HG03025 (cell line): Measurements from ENCODE around the gene KIF16B.
"Not testable (repeated sequence)": the region's sequence is repeated elsewhere in the genome, so short reads cannot be mapped to it uniquely, and the experiment has no call there.

ENCODE experiments used
- ATAC-seq: cut with Tn5 transposase; IDR thresholded peaks from one replicate; pipeline ENCODE4 v1.9.1; 2021; ENCODE audit warnings: mild to moderate bottlenecking, moderate library complexity; ENCODE audit not compliant: unreplicated experiment, low FRiP score

Gene KIF16B

DNA sequence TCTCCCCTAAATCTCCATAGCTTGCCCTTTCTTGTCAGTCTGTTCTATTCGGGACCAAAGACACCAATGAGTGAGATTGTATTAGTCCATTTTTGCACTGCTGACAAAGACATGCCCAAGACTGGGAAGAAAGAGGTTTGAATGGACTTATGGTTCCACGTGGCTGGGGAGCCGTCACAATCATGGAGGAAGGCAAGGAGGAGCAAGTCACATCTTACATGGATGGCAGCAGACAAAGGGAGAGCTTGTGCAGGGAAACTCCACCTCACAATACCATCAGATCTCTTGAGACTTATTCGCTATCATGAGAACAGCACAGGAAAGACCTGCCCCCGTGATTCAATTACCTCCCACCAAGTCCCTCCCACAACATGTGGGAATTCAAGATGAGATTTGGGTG is 133.7 kb downstream of the KIF16B start:
- not testable (repeated sequence) for ATAC-seq

GRCh38 chr20:16438100-16438499 is 135.1 kb downstream of the KIF16B start:
- no peak for ATAC-seq

GRCh38 chr20:16437387-16437996 is 135.8 kb downstream of the KIF16B start:
- no peak for ATAC-seq

- no peak for ATAC-seq
These were observed 139.1 kb downstream of the KIF16B start for GRCh38 chr20:16434062-16434664.

DNA sequence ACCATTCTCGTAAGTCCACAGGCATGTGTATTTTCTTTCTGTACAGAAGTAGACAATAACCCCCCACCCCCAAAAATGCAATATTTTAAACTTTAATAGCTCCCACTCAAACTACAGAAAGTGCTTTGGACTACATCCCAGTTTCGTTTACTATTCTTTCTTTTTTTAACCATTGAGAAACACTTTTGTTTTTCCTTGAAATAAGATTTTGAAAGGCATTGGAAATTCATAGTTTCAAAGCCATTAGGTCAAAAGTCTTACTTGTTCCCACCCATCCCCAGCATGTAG is 140.0 kb downstream of the KIF16B start:
- ATAC-seq, result no peak

DNA sequence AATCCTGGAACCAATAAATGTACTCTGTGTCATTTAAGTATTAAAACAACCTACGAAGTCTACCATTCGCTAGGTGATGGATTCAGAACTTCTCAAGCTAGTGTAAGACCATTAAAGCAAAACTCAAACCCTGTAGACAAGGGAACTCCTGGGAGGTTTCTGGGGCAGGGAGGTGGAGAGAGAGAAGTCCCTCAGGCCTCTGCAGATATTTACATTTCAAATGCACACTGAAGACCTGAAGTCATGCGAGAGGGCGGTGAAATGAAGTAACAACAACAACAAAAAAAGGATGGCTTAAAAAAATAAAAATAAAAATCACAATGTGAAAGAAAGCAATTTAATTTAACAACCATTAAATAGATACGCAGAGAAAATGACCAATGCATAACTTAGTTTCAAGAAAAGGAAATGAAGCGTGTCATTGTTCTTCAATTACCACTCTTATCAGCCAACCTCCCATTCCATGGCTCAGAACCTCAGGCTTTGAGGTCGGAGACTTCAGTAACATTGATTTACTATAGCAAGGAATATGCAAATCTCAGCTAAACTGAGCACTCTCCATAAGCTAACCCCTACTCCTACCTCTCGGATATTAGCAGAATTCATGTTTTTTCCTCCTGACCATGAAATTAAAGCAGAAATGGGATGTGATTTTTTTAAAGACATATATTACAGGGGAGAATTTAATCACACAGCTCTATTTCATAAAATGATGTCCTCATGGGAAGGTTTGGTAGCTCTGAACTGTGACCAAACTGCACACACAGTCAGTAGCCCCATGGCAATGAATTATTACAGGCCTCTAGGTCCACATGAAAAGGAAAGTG is 140.6 kb downstream of the KIF16B start:
- ATAC-seq, result no peak

DNA sequence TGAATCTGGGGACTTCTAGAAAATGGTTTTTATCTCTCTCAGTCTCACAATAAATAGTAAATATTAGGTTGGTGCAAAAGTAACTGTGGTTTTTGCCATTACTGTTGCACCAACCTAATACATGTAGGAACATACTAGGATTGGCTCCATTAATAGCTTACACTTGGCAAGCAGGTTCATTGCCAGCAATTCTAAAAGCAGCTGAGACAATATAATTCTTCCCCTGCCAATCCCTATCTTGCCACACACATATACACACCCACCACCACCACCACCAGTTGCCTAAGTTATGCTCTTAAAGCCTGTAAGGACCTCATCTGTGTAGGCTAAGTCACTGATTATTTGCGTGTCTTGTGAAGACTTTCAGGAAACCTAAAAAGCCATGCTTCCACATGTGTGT is 145.1 kb downstream of the KIF16B start:
- no peak for ATAC-seq

DNA sequence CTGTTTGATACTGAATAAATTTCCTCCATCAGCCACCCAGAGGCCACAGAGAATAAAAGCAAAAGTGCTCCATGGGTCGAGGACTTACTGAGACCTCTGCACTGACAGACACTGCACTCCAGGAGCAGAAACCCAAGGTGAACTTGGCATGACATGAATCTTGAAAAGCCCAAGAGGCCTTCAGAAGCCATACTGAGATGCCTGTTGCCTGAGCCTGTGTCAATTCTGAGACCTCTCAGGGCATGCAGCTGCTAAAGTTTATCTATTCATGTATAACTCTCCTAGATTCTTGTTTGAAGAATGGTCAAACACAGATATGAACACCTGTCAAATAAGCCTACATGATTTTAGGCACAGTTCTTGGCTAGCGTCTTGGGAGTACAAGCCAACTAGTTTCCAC is 145.7 kb downstream of the KIF16B start:
- ATAC-seq, result no peak

DNA sequence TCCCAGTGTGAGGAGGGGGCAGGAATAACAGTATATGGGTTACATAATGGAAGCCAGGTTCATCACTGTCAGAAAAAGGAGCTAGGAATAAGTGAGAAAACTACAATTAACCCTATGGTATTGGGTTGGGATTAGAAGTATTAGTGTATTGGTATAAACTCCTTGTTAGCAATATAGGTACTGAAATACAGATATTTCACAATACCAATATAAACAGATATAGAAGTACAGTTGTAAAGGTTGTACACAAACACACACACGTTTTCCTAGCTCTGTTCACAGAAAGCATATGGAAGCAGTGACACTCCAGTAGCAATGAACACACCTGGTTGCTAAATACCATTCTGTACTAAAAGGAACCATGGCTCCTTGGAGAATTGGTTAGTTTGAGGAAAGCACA is 148.5 kb downstream of the KIF16B start:
- ATAC-seq, result no peak

GRCh38 chr20:16423311-16424212 is 149.7 kb downstream of the KIF16B start:
- ATAC-seq, result no peak

- ATAC-seq, result no peak
These were observed 154.0 kb downstream of the KIF16B start for GRCh38 chr20:16419138-16419715.

- ATAC-seq, result no peak
These were observed 154.6 kb downstream of the KIF16B start for GRCh38 chr20:16418616-16419015.

DNA sequence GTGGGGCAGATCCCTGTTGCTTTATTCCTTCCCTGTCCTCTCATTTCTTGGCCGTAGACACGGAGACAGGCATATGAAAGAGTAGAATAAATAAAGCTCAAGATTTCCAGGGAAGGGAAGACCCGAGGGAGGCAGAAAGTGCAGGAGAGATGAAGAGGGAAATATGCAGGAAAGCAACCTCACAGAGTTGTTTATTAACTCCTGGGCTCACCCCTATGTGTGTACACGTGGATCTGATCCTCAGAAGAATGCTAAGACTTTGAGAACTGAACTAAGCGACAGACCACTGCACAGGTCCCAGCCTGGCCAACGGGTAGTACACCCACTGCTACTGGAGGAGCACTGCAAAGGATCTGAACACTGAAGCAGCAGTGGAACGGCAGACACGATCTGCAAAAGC is 156.2 kb downstream of the KIF16B start:
- no peak for ATAC-seq

GRCh38 chr20:16415071-16416053 is 157.9 kb downstream of the KIF16B start:
- ATAC-seq, result no peak

DNA sequence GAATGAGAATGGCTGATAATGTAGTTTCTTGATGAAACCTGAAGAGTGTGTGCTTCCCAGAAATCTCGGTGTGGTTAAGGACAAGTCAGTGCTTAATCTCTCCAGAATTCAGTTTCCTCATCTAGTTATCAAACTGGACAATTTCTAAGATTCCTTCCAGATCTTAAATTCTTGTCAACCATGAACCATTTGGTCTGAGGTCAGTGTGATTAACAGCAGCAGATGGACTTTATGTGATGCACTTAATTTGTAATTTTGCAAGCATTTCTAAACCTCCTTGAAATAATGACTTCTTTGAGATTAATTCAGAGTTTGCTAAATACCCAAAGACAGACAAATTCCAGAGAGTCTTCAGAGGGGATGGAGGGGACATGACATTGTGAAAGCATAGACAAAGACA is 160.3 kb downstream of the KIF16B start:
- no peak for ATAC-seq

DNA sequence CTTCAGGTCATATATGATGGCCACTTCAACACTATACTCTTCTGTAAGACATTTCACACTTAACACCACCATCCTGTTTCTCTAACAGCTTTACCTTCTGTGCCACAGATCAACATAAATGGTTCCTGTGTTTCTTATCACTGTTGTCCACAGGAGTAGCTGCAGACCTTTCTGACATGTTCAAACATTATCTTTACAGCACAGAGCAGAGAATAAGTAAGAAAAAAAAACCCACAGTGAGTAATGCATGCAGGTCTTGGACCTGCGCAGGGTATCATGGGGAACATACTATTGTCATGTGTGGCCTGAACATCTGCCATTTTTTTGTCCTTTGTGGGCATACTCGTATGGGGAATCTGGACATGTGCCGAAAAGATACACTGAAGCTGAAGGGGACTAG is 161.9 kb downstream of the KIF16B start:
- no peak for ATAC-seq

DNA sequence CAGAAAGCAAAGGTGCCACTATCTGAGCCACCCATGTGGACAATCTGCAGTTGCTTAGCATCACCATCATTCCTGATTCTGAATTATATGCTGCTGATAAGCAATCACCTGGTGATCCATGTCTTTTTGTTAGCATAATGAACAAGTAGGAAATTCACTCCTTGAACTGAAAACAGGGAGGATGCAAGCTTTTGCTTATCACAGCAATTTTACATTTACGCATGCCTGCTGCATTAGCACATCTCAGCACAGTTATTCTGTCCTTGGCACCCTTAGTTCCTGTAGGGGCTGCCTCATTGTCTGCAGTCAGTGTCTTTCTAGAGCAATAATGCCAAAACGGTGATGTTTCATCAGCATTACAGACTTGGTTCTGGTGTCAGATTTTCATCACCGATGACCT is 162.6 kb downstream of the KIF16B start:
- no peak for ATAC-seq

DNA sequence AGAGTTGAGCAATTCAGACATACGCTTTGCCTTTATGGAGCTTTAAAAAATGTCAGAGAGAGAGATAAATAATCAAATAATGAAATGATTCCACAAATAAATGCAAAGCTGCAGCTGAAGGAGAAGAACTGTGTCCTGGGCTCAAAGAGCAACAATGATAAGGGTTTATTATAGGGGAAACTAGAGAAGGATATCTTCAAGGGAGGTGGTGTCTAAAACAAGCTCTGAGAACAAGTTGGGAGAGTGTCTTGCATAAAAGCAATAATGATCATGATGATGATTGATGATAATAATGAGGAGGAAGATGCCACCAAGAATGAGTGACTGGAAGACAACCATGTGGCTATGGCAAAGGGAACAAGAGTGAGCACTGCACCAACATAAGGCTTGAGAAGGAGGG is 164.3 kb downstream of the KIF16B start:
- ATAC-seq, result no peak

DNA sequence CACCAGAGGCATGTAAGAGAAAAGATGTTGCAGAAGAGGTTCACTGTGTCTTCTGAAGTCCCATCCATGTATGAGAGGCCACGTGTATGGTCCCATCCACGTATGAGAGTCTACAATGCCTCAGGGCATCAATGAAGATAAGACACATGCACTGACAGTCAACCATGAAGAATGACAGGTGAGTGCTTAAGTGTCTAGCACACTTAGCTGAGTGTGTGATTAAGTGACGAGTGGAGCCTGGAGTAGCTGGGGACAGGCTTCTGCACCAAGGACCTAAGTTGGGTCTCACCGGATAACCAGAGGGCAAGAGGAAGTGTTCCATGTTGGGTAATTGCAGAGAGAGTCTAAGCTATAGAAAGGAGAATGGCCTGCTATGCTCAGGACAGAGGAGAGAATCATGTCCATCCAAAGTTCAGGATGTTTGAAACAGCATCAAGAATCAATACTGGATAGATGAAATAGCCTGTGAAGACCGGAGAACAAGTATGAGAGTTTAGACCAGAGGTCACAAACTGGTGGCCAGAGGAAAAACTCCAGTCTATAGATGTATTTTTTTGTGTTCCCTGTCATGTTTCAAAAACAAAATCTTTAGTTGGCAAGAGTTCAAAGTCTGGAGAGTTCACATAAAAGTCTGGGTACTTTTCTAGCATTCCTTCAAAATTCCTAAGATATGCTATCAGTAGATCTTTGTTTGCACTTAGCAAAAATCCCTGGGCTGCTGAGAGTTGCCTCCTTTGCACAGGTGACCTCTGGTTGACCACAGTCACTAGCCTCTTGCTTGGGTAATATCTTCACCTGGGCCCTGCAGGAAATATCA is 165.8 kb downstream of the KIF16B start:
- no peak for ATAC-seq
